ENCODE data around the gene DNAH17. TPM values are rescaled to one million over a fixed set of nuclear protein-coding genes. Genes with fewer than 3 reads are reported as not detected.

Gene DNAH17
- total and polyA plus RNA-seq, 2 of the 8 experiments (the other 6 are each of a cell fraction or from before 2014, with no cell fraction given), result 0.14 to 0.67 TPM

DNA sequence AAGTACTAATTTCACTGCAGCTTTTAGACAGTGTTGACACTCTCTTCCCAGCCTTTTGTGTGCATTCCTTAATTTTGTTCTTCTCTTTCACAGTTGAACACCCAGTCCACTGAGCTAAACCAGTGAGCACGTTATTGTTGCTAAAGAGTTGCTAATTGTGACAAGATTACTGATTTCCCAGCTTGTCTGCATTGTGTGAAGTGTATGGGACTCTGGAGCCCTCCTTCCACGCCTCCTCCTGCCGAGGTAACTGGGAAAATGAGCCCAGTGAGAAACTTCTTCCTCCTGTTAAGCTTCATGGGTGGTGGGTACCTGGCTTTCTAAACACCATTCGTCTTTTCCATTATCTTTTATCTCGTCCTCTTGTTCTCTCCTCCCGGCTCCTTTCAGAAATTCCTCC, 29.8 kb upstream of the DNAH17 start:
- FAIRE-seq, result no peak
- no peak overlapping the region for H2AK5ac ChIP-seq (ENCODE audit: low read depth, low read length)
- no peak overlapping the region for H3K56ac ChIP-seq (replicated peaks; ENCODE audit: insufficient read length, low read depth, low read length)
- H3K79me1 ChIP-seq (ENCODE audit: low read depth, low read length), result no peaks in the 10 kb centered on the region
- peaks cover 0 to 7% of the 10 kb centered on the region in 2 experiments; a peak in 1 of 4 replicates for H3K9me3 ChIP-seq (ENCODE audit: insufficient read depth in 2 of 2, low read depth in 1 of 2, low read length in 1 of 2)
- no peaks in the 10 kb centered on the region for H3K23me2 ChIP-seq (ENCODE audit: low read depth, low read length)
- no peak overlapping the region for H2BK12ac ChIP-seq (ENCODE audit: low read depth, low read length)
- POLR2A ChIA-PET (ENCODE audit: partially characterized antibody), result no interaction called here
- 68% methylated on average over 6 of the region's 6 CpGs; no CpG with 5 or more reads in 1 of the 2 experiments for WGBS, 2 experiments (ENCODE audit: extremely low coverage in 1 of 2, insufficient coverage in 1 of 2, insufficient read length in 1 of 2, insufficient replicate concordance in 2 of 2, low coverage in 1 of 2, low lambda C conversion rate in 2 of 2, missing lambda C conversion rate in 1 of 2)
- no peak overlapping the region for H3K4me2 ChIP-seq (ENCODE audit: insufficient read depth in 1 of 2, low read depth in 2 of 2, low read length in 2 of 2)
- H3K79me2 ChIP-seq (ENCODE audit: control insufficient read depth in 1 of 2, insufficient read depth in 2 of 2, low read length in 2 of 2), result no peaks in the 10 kb centered on the region
- no peak overlapping the region for H2BK15ac ChIP-seq (ENCODE audit: low read length)
- CTCF ChIA-PET (ENCODE audit: partially characterized antibody), result interaction anchor here (0.6 to 5.0 kb wide), 7 partner anchors 10 to 110 kb away, joined by 3 to 46 read pairs (median 4); no protein-coding TSS in a partner anchor
- H4K5ac ChIP-seq (ENCODE audit: insufficient read length, low read depth, low read length), result no peak overlapping the region
- no peak for TF ChIP-seq KDM4A (IDR thresholded peaks at IDR 0.05; ENCODE audit: low read depth, low read length, severe bottlenecking)
- no peak for TF ChIP-seq NANOG (IDR thresholded peaks at IDR 0.05; ENCODE audit: insufficient read depth, low read depth, low read length, poor library complexity, severe bottlenecking)
- TF ChIP-seq, protein P1, sequence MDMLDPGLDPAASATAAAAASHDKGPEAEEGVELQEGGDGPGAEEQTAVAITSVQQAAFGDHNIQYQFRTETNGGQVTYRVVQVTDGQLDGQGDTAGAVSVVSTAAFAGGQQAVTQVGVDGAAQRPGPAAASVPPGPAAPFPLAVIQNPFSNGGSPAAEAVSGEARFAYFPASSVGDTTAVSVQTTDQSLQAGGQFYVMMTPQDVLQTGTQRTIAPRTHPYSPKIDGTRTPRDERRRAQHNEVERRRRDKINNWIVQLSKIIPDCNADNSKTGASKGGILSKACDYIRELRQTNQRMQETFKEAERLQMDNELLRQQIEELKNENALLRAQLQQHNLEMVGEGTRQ (IDR thresholded peaks at IDR 0.05; ENCODE audit: low read length), result no peak
- TF ChIP-seq SRF (IDR thresholded peaks at IDR 0.05; ENCODE audit: low read depth, low read length), result no peak
- no peak for TF ChIP-seq RNF2 (IDR thresholded peaks at IDR 0.05; ENCODE audit: borderline replicate concordance, low read depth, low read length, missing control alignments, poor library complexity, severe bottlenecking)
- TF ChIP-seq KDM5A (IDR thresholded peaks at IDR 0.05; ENCODE audit: low read length), result no peak
- TF ChIP-seq, protein P2, sequence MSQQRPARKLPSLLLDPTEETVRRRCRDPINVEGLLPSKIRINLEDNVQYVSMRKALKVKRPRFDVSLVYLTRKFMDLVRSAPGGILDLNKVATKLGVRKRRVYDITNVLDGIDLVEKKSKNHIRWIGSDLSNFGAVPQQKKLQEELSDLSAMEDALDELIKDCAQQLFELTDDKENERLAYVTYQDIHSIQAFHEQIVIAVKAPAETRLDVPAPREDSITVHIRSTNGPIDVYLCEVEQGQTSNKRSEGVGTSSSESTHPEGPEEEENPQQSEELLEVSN (IDR thresholded peaks at IDR 0.05), result no peak
- TF ChIP-seq CBX8 (IDR thresholded peaks at IDR 0.05; ENCODE audit: borderline replicate concordance, low read depth, low read length), result no peak
- TF ChIP-seq SP1 (IDR thresholded peaks at IDR 0.05; ENCODE audit: low read depth, low read length), result no peak
- peak overlapping the region; percentile 58; the same call in 1 of the 2 replicates for H2AFZ ChIP-seq (ENCODE audit: low read length)
- H4K91ac ChIP-seq (replicated peaks; ENCODE audit: insufficient read length, low read length), result no peak overlapping the region
- no peak overlapping the region for H4K8ac ChIP-seq (ENCODE audit: extremely low read depth, insufficient read depth, low read length)
- H3K14ac ChIP-seq (ENCODE audit: insufficient read length), result no peak overlapping the region
- DNase-seq (ENCODE audit: low read depth in 1 of 2, low spot score in 2 of 2), result no peak
- H3K36me3 ChIP-seq (ENCODE audit: control insufficient read depth in 2 of 4, insufficient read depth in 4 of 4, low read length in 3 of 4), result no peaks in the 10 kb centered on the region
- no peaks in the 10 kb centered on the region for H4K20me1 ChIP-seq (replicated peaks in 1 of 2; ENCODE audit: control insufficient read depth in 1 of 2, insufficient read depth in 2 of 2, low read length in 2 of 2)
- H3K9ac ChIP-seq (replicated peaks in 1 of 4; ENCODE audit: extremely low read depth in 1 of 4, low read depth in 3 of 4, low read length in 3 of 4), result no peak overlapping the region
- no peak overlapping the region for H2BK120ac ChIP-seq (replicated peaks; ENCODE audit: low read depth, low read length)
- H3K23ac ChIP-seq (ENCODE audit: insufficient read length), result no peak overlapping the region
- H3K27ac ChIP-seq (ENCODE audit: low read depth, low read length), result no peak overlapping the region
- H3K4me3 ChIP-seq (ENCODE audit: extremely low read depth in 1 of 4, insufficient read depth in 2 of 4, low read depth in 3 of 4, low read length in 4 of 4), result no peak overlapping the region
- peaks cover 0 to 8% (median 7%) of the 10 kb centered on the region in 4 experiments; a peak in 5 of 7 replicates for H3K27me3 ChIP-seq (replicated peaks in 1 of 4; ENCODE audit: control insufficient read depth in 3 of 4, extremely low read depth in 1 of 4, insufficient read depth in 3 of 4, low read length in 3 of 4)
- no peak overlapping the region for H3K18ac ChIP-seq (ENCODE audit: extremely low read depth, low read length)
- no peak overlapping the region for H3K4ac ChIP-seq (replicated peaks; ENCODE audit: insufficient read length, low read depth, low read length)
- peaks cover 0 to 6% (median 0%) of the 10 kb centered on the region in 4 experiments; a peak in 3 of 7 replicates for H3K4me1 ChIP-seq (replicated peaks in 1 of 4; ENCODE audit: control insufficient read depth in 3 of 4, insufficient read depth in 4 of 4, low read length in 3 of 4)
- no peak overlapping the region for H2BK20ac ChIP-seq (ENCODE audit: low read length)
- no peak overlapping the region for H2BK5ac ChIP-seq (ENCODE audit: low read depth, low read length)
